Activated CD4-positive, CD25-positive, alpha-beta regulatory T cell treated with anti-CD3 and anti-CD28 coated beads, Interleukin-2, amount 50 U/mL, for 16 hours (primary cell): ENCODE measurements around the gene FNBP1.
A peak's percentile ranks its signal among the peaks of the same experiment; 100 is the strongest.

Experiments used
- DNase-seq: peaks from one replicate; pipeline ENCODE4 v3.0.0-alpha.2; 2020; ENCODE audit warnings: low read depth, low spot score

Gene FNBP1

DNA sequence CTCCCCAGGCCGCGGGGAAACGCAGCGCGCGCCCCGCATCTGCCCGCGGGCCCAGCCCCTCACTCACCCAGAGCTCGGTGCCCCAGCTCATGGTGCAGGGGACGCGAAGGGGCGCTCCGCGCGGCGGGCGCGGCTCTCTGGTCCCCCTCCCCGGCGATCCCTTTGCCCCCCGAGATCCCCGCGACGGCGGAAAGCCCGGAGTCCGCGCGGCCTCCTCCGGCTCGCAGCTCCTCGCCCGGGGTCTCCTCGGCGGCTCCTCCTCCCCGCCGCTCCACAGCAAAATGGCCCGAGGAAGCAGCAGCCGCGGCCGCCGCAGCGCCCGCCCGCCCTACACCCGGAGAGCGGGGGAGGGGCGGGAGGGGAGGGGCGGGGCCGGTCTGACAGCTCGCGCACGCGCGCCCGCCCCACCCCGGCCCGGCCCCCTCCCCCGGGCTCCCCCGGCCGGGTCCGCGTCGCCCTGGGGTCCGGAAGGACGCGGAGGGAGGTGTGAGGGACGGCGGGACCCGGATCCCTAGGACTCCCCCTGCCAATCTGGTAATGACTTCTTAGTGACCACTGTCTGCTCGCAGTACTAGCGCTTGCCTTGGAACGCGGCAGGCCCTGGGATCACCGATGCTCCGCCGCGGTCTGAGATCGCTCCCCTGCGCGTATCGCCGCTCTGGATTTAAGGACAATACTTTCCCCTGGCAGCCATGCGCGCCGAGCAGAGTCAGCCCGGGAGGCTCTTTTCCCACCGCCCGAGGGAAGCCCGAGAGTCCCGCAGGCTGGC, at the start of gene FNBP1:
Gene FNBP1 (minus strand): TSS at position 305 of the 769 bp plus-strand sequence. CDS start 214 bp downstream, at position 91.
- DNase-seq = peak; percentile 64

DNA sequence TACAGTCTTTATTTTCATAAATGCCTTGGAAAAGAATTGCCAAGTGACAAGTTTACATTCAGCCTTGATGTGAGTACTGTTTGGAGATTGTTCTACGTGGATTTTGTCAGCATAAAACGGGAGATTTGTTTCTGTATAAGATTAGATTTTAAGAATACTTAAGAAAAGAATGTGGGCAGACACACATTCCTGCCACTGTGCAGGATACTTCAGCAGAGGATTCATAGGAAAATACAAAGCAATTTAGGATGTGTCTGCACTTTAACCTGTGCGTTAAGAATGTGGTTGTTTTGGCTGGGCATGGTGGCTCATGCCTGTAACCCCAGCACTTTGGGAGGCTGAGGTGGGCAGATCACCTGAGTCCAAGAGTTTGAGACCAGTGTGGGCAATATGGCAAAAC, 47.9 kb upstream of the FNBP1 start:
- DNase-seq = no peak

DNA sequence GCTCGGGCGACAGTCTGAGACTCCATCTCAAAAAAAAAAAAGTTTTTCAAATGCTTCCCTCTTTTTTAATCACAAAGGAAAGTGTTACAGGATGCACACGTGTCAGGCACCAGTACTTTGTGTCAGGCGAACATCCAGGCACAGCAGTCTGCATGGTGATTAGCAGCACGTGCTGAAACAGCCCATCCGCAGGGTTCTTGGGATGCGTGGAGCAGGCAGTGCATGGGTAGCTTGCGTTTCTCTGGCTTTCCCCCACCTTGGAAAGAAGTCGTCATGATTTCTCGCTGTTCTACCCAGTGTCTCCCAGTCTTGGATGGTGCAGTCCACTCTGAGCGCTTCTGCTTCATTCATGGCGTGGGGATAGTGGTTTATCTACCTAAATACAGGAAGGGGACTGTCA, 46.2 kb upstream of the FNBP1 start:
- DNase-seq = no peak

DNA sequence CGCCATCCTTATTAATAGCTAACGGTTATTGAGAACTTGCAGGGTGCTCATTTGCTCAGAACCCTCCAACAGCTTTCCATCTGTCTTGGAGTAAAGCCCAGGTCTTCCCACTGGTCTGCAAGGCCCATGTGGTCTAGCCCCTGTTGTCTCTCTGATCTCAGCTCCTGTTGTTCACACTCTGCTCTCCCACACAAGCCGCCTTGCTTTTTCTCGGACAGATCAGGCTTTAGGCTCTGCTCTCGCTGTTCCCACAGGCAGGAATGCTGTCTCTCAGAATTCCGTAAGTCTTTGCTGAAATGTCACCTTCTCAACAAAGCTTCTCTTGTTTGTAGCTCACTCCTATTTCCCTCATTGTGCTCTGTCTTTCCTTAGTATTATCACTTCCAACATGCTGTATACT, 45.1 kb upstream of the FNBP1 start:
- no peak for DNase-seq

DNA sequence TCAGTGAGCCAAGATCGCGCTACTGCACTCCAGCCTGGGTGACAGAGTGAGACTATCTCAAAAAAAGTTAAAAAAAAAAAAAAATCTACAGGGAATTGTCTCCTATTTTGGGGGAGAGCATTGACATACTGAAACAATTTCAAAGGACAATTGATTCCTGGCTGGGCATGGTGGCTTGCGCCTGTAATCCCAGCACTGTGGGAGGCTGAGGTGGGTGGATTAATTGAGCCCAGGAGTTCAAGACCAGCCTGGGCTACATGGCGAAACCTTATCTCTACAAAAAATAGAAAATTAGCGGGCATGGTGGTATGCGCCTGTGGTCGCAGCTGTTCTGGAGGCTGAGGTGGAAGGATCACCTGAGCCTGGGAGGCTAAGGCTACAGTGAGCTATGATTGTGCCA, 41.3 kb upstream of the FNBP1 start:
- DNase-seq = no peak

DNA sequence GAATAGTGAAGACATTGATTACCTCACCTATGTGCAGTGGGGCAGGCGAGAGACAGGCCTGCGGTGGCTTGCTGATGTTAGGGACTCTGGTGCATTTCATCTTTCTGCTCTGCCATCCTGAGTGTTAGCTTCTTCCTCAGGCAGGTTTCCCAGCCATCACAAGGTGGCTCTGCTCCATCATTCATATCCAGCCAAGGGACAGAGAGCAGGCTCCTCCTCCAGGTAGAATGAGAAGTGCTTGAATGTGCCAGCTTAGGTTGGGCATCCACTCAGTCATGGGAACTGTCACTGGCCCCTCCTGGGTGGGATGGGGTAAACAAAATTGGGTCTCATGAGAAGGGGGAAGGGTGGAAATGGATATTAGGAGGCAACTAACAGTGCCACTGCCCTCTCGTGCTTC, 35.6 kb upstream of the FNBP1 start:
- DNase-seq = no peak

DNA sequence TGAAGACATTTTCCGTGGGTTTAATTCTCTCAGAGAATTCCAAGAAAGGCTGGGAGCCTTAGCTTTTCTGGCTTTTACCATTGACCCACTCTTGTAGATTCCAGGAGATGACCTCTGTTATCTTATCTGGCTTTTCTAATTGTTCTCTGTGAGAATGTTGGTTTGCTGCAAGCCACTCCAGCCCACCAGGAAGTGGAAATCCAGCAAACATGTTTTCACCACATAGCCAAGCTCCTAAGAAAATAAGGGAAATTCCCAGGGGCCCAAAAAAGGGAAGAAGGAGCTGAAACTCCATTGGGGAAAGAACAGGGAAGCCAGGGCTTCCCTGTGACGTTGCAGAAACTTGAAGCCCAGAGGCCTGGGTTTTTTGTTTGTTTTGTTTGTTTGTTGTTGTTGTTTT, 30.4 kb upstream of the FNBP1 start:
- no peak for DNase-seq

DNA sequence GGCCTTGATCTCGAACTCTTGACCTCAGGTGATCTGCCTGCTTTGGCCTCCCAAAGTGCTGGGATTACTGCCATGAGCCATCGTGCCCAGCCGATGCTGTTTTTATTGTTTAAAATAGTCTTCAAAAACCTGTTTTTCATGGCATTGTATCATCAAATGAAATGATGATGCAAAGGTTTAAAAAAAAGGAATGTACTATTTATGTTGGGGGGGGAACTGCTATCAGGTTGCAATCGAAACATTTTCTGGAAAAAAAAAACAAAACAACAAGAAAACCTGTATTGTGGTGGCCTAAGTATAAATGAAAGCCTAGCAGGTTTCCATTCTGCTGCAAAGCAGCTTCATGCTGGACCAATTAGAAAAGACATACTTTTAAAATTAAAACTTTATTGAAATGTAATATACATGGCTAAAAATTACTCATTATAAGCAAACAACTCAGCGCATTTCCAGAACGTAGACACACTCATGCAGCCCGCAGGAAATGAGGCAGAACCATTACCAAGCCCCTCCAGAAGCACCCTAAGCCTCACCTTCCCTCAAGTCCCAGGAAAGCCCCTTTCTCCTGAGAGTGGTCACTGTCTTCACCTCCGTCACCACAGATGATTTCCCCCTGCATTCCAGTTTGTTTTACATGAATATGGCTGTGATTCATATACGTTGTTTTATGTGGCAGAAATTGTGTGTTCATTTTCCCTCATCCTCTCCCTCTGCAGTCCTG, 29.7 kb upstream of the FNBP1 start:
- DNase-seq = no peak

DNA sequence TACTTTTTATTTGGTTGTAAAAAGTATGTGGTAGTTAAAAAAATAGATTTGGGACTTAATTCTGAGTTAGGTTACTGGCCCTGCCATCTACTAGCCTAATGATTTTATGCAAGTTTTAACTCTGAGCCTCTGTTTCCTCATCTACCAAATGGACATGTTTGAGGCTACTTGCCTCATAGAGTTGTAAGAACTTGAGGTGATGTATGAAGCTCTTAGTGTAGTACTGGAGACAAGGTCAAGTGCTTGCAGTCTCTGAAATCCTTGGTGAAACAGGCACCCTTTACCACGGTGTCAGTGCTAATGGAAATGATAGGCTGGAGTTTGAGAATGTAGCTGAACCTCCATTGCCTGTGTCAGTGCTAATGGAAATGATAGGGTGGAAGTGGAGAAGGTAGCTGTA, 26.1 kb upstream of the FNBP1 start:
- DNase-seq = no peak

DNA sequence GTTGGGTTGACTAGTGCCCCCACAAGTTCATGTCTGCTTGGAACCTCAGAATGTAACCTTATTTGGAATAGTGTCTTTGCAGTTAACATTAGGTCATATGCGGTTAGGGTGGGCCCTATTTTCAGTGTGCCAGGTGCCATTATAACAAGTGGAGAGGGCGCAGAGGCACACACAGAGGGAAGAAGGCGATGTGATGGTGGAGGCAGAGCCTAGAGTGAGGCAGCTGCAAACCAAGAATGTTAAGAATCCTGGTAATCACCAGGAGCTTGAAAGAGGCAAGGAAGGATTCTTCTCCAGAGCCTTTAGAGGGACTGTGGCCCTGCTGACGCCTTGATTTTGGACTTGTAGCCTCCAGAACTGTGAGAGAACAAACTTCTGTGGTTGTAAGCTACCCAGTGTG, 21.6 kb upstream of the FNBP1 start:
- DNase-seq = no peak

DNA sequence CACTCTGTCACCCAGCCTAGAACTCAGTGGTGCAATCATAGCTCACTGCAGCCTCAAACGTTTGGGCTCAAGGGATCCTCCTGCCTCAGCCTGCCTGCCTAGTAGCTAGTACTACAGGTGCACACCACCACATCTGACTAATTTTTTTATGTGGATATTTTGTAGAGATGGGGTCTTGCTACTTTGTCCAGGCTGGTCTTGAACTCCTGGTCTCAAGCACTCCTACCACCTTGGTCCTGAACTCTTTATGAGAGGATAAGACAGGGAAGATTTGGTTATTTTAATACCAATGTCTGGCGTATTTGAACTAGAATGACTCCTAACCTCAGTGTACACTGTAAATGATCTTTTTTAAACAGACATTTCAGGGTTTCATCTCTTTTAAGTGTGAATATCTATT, 19.8 kb upstream of the FNBP1 start:
- no peak for DNase-seq

DNA sequence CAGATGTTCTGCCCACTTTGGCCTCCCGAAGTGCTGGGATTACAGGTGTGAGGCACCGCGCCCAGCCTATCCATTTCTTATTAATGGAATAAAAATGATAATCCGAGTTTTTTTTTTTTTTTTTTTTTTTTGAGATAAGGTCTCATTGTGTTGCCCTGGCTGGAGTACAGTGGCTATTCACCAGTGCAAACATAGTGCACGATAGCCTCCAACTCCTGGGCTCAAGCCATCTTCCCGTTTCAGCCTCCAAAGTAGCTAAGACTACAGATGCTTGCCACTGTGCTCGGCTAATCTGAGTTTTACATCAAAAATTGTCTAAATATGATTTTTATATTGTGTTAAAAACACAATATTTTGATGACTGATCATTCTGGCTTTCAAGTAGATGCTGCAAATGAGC, 17.3 kb upstream of the FNBP1 start:
- no peak for DNase-seq

DNA sequence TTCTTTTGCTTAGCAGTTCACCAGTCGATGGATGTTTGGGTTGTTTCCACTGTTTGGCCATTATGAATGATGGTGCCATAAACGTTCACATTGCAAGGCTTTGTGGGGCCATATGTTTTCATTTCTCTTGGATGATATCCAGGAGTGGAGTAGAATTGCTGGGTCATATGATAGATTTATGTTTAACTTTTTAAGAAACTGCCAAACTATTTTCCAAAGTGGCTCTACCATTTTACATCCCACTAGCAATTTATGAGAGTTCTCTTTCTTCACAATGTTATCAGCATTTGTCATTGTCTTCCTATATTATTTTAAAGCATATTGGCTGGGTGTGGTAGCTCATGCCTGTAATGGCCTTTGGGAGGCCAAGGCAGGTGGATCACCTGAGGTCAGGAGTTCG, 15.9 kb upstream of the FNBP1 start:
- DNase-seq = no peak

DNA sequence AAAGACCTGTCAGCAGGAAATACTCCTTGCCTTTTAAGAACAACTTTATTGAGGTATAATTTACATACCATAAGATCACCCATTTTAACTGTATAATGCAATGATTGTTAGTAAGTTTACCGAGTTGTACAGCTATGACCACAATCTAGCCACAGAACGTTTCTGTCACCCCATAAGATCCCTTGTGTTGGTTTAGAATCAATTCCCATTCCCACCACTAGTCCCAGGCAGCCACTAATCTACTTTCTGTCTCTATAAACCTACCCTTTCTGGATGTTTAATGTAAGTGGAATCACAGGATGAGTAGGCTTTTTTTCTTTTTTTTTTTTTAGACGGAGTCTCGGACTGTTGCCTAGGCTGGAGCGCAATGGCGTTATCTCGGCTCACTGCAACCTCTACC, 15.2 kb upstream of the FNBP1 start:
- no peak for DNase-seq

DNA sequence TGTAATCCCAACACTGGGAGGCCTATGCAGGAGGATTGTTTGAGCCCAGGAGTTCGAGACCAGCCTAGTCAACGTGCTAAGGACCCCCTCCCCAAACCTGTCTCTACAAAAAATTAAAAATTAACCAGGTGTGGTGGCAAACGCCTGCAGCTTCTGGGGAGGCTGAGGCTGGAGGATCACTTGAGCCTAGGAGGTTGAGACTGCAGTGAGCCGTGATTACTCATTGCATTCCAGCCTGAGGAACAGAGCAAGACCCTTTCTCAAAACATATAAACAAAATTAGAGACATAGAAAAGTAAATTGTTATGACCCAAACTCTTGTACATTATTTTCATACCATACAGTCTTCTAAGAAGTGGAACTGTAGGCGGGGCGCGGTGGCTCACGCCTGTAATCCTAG, 11.8 kb upstream of the FNBP1 start:
- no peak for DNase-seq

DNA sequence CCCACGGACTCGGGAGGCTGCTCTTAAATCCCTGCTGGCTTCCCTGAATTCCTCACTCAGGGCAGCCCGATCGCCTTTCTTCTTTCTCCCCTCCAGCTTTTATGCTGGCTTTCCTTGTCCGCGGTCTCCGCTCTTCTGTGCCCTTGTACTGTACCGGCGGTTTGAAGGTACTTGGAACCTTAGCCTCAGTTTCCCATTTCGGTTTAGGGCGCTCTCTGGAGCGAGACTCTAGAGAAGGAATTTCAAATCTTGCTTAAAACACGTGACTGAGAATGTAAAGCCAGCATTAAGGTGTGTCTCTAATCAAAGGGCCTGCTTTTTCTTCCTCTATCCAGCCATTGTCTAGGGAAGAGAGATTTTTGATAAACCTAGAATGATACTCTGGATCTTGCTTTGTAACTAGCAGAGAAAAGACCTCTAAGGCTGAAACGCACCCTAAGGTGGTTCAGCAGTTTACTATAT, 11.4 kb upstream of the FNBP1 start:
- no peak for DNase-seq

DNA sequence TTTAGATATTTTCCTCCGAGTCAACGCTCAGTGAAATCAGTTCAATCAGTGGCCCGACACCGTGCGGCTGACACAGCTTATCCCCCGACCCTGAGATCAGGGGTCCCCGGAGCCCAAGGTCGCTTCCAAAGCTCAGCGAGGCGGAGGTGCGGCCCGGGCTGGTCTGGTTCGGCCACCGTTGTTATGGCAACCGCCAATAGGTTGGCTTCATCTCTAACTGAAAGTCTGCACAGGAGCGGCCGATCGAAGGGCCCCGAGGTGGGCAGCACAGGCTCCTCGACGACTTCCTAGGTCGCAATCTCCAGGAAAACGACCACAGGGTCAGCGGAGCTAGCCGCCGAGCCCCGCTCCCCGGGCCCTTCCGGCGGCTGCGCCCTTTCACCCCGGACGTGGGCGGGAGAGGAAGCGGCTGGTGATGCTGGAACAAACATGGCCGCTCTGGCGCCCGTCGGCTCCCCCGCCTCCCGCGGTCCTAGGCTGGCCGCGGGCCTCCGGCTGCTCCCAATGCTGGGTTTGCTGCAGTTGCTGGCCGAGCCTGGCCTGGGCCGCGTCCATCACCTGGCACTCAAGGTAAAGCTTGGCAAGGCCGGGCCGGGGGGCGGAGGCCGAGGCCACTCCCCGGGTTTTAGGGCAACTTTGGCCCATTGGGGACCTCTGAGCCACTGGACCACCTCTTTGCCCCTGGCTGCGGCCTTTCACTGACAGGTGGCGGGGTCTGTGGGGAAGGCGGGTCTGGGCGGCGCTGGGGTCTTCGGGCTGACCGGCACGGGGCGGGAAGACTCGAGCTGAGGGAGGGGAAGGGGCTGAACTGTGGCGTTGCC, 10.7 kb upstream of the FNBP1 start, which contains the start of gene GPR107:
Gene GPR107 (plus strand): TSS at position 403 of the 821 bp plus-strand sequence. CDS start 27 bp downstream, at position 430.
- DNase-seq = peak; percentile 64

DNA sequence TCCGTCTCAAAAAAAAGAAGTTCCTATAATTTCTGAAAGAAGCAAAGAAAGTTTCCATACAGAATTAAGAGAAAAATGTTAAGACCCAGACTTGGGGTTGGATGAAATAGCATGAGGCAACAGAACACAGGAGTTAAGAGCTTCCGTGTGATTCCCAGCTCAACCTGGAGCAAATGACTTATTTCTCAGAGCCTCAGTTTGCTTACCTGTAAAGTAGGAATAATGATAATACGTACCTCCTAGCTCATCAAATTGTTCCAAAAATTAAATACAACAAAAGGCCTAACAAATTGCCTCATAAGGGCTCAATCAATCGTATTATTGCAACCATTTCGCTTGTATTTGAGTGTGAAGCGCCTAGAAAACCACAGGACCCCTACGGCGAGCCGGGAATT, 10.1 kb upstream of the FNBP1 start:
- no peak for DNase-seq

DNA sequence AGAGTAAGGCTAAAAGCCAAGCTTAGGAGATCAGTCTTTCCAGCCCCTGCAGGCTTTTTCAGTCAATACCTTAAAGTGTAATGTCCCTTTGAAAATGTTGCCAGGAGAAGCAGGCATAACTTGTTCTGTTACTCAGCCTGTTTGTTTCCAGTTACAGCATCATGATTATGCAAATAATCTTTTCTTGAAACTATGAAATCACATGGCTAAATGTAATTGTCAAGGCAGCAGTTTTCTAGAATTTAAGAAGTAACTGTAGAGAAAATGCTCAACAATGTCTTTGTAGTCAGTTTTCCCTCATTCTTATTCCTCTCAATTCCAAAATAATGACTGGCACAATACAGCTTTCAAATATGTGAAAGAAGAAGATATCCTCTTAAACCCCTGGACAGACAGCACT, 8.9 kb upstream of the FNBP1 start:
- no peak for DNase-seq

DNA sequence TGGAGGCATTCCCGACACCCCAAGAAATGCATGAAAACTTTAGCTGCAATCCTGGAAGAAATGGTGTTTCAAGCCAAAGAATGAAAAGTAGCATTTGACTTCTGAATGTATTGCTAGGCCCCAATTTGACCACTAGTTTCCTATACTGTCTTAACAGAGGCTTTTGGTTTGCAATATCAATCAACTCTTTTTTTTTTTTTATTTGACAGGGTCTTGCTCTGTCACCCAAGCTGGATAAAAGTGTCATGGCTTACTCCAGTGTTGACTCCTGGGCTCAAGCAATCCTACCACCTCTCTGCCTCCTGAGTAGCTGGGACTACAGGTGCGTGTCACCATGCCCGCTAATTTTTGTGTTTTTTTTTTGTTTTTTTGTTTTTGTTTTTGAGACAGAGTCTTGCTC, 7.5 kb upstream of the FNBP1 start:
- no peak for DNase-seq

DNA sequence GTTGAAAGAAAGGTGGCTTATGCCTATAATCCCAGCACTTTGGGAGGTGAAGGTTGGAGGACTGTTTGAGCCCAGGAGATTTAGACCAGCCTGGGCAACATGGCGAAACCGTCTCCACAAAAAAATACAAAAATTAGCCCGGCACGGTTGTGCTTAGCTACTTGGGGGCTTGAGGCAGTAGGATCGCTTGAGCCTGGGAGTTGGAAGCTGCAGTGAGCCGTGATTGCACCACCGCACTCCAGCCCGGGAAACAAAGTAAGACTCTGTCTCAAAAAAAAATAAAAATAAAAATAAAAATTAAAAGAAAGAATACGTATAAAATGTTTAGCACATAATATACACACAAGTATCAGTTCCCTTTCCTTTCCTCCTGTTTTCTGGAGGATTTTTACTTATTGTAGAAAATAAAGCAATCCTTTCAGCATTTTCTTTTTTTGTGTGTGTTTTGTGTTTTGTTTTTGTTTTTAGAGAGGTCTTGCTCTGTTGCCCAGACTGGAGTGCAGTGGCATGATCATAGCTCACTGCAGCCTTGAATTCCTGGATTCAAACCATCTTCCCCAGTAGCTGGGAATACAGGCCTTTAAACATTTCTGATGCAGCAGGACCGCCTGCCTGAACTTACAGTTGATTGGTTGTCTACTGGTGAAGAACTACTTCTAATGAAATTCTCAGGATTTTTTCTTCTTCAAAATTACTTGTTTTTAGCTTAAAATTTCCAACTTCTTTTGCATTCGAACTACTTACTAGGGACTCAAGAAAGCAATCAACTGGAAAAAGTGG, 6.6 kb upstream of the FNBP1 start:
- no peak for DNase-seq
